Stimulated activated CD8-positive, alpha-beta memory T cell treated with anti-CD3 and anti-CD28 coated beads, Interleukin-15, amount 100 ng/mL, for 24 hours (primary cell): ENCODE results near the gene C15orf62.
A peak's percentile ranks its signal among the peaks of the same experiment; 100 is the strongest.

Experiments
- DNase-seq: peaks from one replicate; pipeline ENCODE4 v3.0.0-alpha.2; 2020; ENCODE audit warnings: low read depth

C15orf62 gene, protein sequence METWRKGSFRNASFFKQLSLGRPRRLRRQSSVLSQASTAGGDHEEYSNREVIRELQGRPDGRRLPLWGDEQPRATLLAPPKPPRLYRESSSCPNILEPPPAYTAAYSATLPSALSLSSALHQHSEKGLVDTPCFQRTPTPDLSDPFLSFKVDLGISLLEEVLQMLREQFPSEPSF

DNA sequence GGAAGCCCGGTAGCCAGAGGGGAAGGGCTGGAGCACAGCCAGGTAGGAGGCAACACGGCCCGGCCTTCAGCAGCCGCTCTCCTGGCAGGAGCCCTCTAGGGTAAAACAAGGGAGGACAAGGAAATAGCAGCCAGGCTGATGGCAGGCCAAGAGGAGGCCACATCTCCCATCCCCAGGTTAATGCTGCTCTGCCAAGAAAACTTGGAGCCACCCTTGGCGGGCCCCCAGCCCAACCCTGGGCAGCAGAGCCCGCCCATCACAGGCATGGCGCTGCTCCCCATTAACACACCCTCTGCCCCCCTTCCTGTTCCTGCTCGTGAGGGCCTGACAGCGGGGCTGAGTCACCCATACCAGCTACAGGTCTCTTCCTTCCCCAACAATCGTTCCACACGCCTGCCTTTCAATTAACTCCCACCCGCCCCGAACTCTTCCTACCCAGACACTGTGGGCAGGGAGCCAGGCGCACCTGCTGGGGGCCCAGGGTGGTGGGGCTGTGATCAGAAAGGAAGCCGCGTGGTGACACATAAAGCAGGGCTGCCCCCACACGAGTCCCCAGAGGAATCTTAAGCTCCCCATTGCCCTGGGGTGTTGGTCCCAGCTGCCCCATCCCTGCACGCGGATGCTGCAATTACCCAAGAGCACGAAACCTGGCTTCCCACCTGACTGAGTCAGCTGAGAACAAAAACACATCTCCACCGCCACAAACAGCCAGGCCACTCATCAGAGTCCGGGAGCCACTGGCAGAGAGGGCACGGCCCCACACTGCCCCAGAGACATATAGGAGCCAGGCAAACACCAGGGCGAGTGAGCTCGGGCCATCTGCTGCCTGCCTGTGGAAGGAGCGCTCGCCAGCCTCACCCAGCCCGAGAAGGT lies at the start of gene C15orf62:
Gene C15orf62, plus strand, starts transcription at position 707 of the 873 bp plus-strand sequence. CDS start 516 bp downstream, outside the sequence.
- DNase-seq = no peak

DNA sequence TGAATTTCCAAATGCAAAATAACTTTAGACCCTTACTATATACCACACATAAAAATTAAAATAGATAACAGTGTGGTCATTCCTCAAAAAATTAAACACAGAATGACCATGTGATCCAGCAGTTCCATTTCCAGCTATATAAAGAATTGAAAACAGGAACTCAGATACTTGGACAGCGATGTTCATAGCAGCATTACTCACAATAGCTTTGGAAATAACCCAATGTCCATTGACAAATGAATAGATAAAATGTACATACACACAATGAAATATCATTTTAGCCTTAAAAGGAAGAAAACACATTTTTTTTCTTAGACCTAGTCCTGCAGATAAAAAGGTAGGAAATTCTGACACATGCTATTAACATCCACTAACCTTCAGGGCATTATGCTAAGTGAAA lies 48.1 kb upstream of the C15orf62 start:
- no peak for DNase-seq

DNA sequence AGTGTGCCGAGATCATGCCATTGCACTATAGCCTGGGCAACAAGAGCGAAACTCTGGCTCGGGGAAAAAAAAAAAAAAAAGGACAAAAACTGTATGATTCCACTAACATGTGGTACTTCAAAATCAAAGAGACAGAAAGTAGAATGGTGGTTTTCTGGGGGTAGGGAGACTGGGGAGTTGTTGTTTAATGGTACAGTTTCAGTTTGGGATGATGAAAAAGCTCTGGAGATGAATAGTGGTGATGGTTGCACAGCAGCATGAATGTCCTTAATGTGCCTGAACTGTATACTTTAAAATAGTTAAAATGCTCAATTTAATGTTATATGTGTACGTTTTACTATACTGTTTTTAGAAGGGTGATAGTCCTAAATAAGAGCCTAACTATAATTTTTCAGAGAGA lies 47.4 kb upstream of the C15orf62 start:
- DNase-seq = no peak

DNA sequence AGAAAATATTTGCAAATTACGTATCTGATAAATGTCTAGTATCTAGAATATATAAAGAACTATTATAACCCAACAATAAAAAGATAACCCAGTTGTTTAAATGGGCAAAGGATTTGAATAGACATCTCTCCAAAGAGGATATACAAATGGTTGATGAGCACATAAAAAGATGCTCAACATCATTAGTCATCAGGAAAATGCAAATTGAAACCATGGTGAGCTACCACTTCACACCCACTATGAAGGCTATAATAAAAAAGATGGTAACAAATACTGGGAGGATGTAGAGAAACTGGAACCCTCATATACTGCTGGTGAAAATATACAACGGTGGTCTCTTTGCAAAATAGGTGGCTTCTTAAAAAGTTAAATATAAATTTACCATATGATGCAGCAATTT lies 46.8 kb upstream of the C15orf62 start:
- no peak for DNase-seq

DNA sequence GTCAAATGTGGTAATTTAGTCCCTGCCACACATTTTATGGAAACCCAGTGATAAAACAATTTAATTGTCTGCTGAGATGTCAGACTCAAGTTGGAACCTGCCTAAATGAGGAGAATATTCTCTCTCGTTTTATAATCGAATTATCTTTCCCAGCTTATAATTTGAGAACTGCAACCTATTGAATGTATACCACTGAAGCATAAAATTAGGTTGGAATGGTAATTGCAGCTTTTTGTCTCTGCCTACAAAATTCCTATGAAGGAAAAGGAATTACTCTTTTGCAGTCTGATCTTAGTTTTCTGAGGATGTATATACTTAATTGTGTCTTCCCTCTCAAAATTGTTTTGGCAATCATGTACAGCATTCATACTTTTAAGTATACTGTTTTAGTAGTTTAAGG lies 45.9 kb upstream of the C15orf62 start:
- no peak for DNase-seq

DNA sequence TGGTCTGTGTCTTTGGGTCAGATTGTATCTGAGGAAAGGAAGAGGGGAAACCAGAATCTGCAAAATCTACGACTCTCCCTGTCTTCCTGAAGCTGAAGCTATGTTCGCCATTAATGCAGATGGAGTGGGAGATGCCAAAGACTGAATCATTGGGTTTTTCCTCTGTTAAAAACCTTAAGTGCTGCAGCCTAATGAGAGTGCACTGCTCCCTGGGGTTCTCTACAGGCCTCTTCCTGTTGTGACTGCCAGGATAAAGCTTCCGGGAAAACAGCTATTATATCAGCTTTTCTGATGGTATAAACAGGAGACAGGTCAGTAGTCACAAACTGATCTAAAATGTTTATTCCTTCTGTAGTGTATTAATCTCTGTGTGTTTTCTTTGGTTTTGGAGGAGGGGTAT lies 38.7 kb upstream of the C15orf62 start:
- DNase-seq = no peak

DNA sequence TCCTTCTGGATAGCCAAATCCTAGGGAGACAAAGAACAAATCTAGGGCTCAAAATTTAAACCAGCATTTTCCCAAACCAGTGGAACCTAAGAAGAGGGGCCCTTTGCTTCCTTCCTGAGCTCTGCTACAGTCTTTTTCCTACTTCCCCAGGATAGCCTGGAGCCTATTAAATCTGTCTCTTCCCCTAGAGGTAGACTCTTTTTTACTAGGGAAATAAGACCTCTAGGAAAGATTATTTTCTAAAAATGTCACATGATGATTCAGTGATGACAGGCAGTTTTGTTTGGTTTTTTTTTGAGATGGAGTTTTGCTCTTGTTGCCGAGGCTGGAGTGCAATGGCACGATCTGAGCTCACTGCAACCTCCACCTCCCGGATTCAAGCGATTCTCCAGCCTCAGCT lies 33.2 kb upstream of the C15orf62 start:
- DNase-seq = no peak

DNA sequence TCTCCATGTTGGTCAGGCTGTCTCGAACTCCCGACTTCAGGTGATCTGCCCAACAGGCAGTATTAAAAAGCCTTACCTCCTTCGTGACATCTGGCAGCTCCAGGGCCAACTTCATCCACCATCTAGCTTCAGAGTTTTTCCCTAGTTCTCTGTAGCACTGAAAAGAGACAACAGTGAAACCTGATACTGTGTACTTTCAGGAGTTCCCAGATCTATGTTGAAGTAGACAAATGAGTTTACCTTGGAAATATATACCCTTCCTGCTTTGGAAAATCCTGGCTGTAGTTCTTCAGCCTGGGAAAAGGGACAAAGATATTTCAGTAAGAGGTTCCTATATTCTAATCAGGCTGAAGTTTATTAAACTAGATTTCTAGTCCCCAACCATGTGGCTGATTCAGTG lies 32.7 kb upstream of the C15orf62 start:
- no peak for DNase-seq

DNA sequence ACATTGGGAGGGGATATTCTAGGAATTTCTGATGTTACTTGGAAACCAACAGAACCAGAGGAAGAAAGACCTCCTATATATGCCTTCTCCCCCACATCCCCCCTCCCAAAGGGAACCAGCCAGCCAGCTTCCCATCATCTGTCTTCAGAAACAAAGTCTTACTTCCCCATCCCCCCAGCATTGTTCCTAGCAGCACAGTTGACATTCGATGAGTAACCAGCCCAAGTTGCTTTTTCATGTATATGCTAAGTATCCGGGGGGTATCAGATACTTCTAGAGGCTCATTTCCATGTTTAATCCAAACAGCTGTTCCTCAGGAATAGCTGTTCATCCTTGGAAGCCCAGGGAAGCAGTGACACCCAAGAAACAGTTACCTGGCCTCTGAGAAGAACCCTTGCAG lies 30.7 kb upstream of the C15orf62 start:
- DNase-seq = no peak

DNA sequence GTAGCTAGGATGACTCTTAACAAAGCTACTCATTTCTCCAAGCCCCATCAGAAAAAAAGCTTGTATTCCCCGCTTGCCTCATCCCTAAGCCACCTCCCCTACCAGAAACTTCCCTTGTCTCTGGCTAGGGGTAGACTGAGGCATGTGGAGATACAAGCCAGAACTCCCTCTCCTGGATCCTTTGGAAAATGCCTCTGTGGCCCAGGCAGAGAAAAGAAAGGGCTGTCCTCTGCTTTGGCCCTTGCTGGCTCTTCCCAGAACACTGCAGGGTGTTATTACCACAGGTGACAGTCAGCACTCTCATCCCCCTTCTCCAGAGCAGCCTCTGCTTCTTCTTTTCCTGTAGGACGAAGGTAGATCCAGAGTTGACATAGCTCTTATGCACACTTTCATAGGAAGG lies 29.9 kb upstream of the C15orf62 start:
- DNase-seq = no peak

DNA sequence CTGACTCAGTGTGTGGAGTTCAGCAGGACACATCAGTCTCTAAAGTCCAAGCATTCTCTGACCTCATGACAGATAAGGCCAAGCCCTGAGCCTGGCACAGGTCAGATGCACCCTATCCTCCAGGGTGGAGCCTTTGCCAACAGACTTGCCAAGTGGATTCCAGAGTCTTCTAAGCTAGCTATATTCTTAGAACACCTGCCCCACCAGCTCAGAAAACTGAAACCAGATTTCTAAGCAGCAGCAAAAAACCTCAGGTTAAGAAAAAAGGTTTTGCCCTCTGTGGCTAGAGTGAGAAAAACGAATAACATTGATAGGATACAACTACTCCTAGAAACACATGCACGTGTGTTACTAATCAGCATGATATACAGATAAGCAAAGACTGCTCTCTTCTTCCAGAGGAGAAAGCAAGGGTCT lies 26.3 kb upstream of the C15orf62 start:
- DNase-seq = no peak

DNA sequence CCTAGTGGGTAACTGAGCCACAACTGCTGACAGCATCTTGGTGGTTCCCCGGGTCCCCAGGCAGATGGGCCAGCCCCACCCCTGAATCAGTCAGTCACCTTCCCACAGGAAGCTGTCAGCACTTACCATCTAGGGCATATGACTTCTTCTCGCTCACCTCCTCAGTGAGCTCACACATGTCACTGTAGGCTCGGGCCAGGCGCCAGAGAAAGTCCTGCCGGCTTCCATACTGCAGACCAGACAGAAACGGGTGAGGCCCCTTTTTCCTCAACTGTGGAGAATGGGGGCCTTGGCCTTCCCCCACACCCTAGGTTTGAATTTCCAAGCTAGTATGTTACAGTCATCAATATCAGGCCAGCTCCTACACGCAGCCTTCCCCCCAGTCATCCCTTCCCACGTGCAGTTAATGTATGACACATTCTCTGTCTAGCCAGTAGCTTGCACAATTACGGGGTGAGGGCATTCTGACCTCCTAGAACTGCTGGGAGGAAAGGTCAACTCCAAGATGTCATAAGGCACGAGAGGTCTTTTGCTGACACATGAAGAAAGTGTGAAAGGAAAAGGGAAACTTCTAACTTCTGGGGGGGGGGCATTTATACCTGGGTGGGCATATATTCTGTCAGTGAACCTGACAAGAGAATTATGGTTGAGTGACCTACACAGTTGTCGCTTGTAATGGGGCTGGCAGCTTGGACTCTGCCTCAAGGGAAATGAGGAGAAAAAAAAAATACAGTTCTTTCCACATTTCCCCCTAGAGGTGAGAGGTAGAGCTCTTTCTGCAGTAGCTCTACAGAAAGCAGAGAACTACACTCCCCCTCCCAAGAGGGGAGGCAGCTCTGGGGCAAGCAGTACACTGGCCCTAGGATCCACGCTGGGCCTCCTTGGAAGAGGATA lies 25.6 kb upstream of the C15orf62 start:
- no peak for DNase-seq

DNA sequence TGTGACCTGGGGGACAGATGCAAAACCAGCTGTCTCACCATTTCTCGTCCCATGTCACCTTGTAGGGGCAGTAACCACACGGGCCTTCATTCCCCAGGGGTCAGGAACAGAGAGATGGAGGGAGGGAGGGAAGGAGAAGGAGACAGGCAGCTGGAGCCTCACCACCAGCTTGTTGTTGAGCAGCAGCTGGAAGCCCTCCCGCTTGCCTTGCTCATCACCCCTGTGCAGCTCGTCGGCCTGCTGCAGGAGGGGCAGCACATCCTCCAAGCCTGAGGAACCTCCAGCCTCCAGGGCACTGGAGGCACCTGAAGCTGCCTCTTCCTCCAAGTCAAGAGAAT lies 25.0 kb upstream of the C15orf62 start:
- no peak for DNase-seq

DNA sequence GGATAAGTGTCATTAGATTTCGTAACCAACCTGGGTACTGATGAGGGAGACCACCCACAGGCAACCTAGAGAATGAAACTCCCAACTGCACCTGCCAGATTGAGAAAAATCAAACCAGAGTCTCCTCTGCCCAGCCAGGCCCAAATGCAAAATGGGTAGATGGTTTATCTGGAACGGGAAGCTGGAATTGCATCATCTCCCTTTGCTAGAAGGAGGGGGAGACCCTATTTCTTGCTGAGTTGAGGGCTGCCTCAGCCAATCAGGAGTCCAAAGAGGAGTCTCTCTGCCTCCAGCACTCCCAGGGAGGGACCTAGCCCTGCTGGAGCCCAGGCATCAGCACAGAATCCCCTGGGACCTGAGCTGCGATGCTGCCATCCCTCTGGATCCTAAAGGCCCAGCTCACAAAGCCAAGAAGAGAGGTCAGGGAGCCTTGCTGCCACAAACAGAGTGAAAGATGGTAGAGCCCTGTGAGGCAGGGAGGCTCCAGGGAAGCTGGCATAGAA lies 22.8 kb upstream of the C15orf62 start:
- DNase-seq = no peak

DNA sequence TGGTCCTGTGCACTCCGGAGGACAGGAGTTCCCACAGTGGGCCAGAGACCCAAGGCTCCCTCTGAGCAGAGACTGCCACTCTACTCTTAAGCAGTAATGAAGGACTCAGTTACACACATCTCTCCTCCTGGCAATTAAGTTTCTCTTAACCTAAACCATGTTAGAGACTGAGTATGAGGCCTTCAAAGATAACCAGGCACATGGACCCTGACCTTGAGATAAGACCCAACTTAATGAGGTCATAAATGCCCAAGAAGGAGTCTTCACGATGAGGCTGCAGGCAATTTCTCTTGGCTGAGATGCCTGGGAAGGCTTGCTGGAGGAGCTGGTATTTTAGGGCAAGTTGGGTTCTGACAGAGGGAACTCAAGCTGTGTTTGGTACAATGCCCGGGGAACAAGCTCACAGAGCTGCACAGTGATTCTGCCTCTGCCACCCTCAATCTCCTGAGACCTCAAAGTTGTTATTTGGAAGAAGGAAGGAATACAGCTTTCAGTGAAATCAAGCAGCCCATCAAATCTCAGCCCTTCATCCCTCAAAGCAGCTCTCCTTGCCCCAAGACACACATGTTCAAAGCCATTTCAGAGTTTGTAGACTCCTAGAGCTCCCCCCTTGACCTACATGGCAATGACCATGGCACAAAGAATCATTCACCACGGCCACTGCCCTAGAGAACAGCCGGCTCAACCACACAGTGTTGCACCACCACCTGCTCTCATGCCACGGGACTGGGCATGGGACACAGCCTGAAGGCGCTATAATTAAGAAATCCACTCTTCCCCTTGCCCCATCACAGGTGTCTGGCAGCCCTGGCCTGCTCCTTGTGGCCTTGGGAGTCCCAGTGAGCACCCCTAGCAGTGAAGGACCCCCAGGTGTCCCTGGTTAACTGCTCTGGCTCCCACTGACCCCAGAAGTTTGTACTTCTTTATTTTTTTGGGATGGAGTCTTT lies 21.8 kb upstream of the C15orf62 start:
- DNase-seq = no peak

DNA sequence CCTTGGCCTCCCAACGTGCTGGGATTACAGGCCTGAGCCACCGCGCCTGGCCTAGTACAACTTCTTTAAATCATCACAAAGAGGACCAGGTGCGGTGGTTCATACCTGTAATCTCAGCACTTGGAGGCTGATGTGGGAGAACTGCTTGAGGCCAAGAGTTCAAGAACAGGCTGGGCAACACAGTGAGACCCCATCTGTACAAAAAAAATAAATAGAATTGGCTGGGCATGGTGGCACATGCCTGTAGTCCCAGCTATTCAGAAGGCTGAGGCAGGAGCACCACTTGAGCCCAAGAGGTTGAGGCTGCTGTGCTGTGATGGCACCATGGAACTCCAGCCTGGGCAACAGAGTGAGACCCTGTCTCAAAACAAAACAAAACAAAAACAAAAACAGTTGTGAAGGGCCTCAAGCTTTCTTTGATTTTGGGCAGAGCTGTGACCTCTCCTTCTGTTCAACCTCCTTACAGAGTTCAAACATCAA lies 20.6 kb upstream of the C15orf62 start:
- DNase-seq = no peak

DNA sequence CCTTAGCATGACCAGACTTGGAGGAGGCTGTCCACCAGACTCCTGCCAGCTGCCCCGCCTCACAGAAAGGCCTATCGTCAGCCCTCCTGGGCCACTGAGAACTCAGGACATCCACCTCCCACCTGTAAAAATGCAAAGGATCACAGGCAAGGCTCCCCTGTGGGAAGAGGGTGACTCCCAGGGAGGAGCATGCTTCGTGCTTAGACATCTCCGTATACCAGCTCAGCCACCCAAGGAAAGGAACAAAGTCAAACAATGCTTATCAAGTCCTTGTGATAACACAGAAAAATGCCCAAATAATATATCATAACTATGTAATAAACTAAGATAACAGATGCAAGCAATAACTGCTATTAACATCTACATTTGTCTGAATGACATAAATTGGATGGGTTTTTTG lies 18.9 kb upstream of the C15orf62 start:
- DNase-seq = no peak

DNA sequence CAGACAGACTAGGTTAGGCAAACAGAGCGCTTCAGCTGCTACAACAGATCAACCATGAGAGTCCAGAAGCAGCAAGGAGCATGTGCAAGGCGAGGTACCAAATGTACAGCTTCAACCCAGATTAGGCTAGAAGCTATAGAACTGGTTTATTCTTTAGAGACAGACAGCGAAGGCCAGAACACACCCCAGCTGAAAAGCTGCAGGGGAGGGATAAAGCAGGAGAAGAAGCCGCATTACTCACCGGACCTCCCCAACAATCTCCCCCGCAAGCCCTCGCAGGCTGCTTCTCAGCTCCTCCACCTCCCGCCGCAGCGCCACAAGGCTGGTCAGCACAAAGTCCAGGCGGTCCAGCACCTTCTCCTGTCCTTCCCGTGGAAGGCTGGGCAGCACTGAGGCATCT lies 18.0 kb upstream of the C15orf62 start:
- no peak for DNase-seq

DNA sequence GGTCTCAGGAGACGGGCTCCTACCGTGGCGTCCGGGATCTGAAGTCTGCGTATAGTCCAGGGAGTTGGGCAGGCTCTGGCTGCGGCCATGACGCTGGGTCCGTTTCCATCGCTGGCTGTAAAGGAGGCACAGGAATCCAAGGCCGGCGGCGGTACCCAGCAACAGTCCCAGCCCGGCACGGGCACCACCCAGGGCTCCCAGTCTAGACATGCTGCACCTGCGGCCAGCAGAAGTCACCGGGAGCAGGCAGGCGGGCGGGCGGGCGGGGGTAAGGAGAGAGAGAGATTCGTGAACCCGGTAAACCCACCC lies 15.3 kb upstream of the C15orf62 start:
- no peak for DNase-seq

DNA sequence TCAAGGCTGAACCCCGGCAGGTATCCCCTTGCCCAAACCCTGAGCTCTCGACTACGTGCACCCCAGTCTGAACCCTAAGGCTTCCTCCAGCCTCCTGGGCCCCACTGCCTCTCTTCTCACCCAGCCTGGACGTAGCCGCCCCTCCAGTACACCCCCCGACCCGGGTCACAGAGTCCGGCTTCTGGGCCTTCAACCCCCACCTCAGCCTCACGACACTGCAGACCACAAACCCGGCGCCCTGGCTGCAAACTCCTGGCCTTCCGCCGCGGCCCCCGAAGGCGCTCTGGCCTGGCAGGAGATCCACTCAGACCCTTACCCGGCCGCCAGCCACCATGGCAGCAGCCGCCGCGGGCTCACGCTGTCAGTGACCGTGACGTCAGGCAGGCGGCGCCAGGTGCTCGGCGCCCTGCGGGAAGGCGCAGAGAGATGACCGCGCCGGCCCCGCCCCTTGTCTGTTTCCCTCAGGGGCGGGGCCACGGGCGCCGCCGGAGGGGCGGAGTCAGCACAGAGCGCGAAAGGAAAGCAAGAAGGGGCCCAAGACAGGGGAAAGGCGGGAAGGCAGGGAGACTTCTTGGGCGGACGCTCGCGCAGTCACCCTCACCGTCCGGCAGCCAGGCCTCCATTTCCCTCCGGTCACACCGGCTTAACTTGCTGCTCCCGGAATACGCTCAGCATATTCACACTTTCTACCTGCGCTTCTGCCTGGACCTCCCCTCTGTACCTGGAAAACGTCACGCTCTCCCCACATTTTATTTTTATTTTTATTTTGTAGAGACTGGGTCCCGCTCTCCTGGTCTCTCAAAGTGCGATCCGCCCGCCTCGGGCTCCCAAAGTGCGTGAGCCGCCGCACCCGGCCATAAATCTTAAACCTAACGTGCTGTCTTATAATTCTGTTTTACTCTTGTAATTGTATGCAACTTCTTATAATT lies 14.6 kb upstream of the C15orf62 start, which contains the start of gene RMDN3:
Gene RMDN3, minus strand, starts transcription at position 372 of the 929 bp plus-strand sequence. CDS start 471 bp downstream, outside the sequence.
- DNase-seq = peak; percentile 82
